Measurements from ENCODE around the gene RASSF7. TPM values are rescaled to one million over a fixed set of nuclear protein-coding genes. Genes with fewer than 3 reads are reported as not detected.

Gene RASSF7
- total RNA-seq, 1 donor from 2014 or later: 38.2 TPM

DNA sequence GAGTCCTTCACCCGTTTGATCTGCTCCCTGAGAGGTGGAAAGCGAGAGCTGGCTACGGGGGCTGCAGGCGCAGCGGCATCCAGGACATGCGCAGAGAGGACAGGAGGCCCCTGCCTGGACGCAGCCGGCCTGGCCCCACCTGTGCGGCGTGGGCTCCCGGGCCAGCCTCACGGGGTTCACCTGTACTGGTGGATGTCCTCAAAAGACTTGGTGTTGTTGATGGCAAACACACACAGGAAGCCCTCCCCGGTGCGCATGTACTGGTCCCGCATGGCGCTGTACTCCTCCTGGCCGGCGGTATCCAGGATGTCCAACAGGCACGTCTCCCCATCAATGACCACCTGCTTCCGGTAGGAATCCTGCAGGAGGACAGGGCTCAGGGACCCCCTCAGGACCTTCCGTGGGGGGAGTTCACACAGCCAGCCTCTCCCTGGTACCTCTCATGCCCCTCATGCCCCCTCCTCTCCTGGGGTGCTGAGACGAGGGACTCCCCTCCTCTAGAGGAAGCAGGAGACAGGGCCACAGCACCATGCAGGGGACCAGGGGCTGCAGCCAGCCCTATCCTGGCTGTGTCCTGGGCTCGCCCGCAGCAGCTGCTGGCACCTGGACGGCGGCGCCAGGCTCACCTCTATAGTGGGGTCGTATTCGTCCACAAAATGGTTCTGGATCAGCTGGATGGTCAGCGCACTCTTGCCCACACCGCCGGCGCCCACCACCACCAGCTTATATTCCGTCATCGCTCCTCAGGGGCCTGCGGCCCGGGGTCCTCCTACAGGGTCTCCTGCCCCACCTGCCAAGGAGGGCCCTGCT is 27.0 kb upstream of the RASSF7 start:
- TF ChIP-seq, protein P1, sequence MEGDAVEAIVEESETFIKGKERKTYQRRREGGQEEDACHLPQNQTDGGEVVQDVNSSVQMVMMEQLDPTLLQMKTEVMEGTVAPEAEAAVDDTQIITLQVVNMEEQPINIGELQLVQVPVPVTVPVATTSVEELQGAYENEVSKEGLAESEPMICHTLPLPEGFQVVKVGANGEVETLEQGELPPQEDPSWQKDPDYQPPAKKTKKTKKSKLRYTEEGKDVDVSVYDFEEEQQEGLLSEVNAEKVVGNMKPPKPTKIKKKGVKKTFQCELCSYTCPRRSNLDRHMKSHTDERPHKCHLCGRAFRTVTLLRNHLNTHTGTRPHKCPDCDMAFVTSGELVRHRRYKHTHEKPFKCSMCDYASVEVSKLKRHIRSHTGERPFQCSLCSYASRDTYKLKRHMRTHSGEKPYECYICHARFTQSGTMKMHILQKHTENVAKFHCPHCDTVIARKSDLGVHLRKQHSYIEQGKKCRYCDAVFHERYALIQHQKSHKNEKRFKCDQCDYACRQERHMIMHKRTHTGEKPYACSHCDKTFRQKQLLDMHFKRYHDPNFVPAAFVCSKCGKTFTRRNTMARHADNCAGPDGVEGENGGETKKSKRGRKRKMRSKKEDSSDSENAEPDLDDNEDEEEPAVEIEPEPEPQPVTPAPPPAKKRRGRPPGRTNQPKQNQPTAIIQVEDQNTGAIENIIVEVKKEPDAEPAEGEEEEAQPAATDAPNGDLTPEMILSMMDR (IDR thresholded peaks at IDR 0.05; ENCODE audit: unreplicated experiment): no peak
- Mint-ChIP-seq H3K9me3 (ENCODE audit: low read depth) (no peaks in the 10 kb centered on the region), H3K4me1 (ENCODE audit: low read depth) (peaks cover 6% of the 10 kb centered on the region), H3K27ac (no peak overlapping the region), H3K4me3 (ENCODE audit: low read depth) (peak overlapping the region; percentile 49), H3K27me3 (no peaks in the 10 kb centered on the region), H3K36me3 (ENCODE audit: insufficient read depth) (peaks cover 1% of the 10 kb centered on the region)
- DNase-seq (ENCODE audit: low spot score, unreplicated experiment): no peak

DNA sequence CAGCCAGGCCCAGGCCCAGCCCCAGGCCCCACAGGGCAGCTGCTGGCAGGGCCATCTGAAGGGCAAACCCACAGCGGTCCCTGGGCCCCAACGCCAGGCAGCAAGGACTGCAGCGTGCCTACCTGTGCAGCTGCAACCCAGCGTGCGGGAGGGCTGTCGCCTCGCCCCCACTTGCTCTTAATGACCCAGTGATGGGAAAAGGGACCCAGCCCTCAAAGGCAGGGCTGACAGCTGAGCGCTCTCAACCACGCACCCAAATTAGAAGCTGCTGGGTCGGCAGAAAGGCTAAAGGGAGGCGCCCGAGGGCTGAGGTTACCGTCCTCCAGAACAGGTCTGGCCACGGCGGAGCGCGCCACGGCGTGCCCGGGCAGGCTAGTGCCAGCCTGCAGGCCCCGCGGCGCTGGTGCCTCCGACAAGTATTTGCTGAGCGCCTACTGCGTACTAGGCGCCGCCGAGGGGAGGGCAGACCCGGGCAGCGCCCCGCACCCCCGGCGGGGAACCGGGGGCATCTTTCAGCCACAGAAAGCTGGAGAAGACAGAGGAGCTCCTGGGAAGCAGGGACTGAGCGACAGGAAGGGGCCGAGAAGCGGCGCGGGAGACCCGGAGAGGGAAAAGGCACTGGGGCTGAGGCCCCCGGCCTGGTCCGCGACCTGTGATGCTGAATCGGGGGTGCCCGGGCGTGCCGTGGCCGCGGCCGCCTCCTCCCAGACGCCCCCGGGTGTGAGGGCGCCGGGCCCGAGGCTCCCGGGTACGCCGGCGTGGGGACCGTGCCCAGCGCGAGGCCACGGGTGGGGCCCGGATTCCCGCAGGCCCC is 26.2 kb upstream of the RASSF7 start:
- TF ChIP-seq, protein P1 (IDR thresholded peaks at IDR 0.05; ENCODE audit: unreplicated experiment): no peak
- Mint-ChIP-seq H3K4me3 (ENCODE audit: low read depth) (peak overlapping the region; percentile 70), H3K9me3 (ENCODE audit: low read depth) (no peaks in the 10 kb centered on the region), H3K4me1 (ENCODE audit: low read depth) (peaks cover 6% of the 10 kb centered on the region), H3K27me3 (no peaks in the 10 kb centered on the region), H3K27ac (no peak overlapping the region), H3K36me3 (ENCODE audit: insufficient read depth) (peaks cover 1% of the 10 kb centered on the region)
- no peak for DNase-seq (ENCODE audit: low spot score, unreplicated experiment)

DNA sequence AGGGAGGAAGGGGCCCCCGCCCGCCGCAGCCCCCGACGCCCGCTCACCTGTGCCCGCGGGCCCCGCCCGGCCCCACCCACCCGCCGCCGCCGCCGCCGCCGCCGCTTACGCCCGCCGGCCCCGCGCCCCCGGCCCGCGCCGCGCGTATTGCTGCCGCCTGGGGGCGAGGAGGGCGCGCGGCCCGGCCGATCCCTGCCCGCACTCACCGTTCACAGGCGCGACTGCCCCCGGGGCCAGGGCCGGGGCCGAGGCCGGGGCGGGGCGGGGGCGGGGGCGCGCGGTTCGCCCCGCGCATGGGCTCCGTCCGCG is 25.6 kb upstream of the RASSF7 start:
- no peaks in the 10 kb centered on the region for H3K27me3 Mint-ChIP-seq

DNA sequence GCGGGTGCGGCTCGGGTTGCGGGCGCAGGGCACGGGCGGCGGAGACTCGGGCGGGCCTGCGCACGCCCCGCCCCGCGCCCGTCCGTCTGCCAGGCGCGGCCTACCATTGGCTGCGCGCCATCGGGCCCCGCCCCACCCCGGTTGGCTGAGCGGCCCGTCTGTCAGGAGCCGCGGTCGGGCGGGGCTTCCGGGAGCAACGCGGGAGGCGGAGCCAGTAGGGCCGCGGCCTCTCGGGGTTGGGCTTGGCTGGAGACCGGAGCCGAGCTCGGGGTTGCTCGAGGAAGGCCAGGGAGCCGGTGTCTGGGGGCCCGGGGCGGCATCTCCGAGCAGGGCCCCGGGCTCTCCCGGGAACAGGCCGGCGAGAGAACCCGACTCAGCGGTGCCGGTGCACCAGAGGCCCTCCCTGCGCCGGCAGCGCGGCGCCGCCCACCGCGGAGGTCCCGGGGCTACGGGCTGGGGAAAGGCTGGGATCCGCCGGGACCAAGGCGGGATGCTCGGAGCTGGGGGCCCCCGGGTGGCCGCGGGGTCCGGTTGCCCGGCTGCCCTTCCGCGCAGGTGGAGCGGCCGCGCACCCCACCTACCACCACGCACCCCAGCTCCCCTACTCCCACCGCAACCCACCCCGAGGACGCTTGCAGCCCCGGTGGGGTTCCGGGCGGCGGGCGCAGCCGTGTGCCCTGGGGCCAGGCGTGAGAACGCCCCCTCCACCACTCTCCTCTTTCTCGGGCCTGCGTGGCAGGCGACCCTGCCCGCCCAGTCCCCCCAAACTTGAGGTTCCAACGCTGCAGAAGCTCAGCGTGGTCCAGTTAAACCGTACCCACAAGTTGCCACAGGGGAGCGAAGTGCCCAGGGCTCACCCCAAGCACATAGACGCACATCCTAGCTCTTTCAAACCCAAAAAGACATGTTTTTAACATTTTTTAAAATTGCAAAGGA is 25.0 kb upstream of the RASSF7 start, which contains the start of gene HRAS:
HRAS (minus strand) TSS at position 58 of the 936 bp plus-strand sequence.
- Mint-ChIP-seq H3K9me3 (ENCODE audit: low read depth) (no peaks in the 10 kb centered on the region), H3K27ac (peak within 1 kb of the TSS; percentile 95), H3K4me1 (ENCODE audit: low read depth) (peaks cover 6% of the 10 kb centered on the region)

More for the DNA sequence above, 25.6 kb upstream of the RASSF7 start:
- Mint-ChIP-seq H3K36me3 (ENCODE audit: insufficient read depth) (peaks cover 1% of the 10 kb centered on the region), H3K4me1 (ENCODE audit: low read depth) (peaks cover 6% of the 10 kb centered on the region), H3K27ac (no peak overlapping the region), H3K4me3 (ENCODE audit: low read depth) (no peak overlapping the region), H3K9me3 (ENCODE audit: low read depth) (no peaks in the 10 kb centered on the region)
- TF ChIP-seq, protein P1 (IDR thresholded peaks at IDR 0.05; ENCODE audit: unreplicated experiment): no peak
- no peak for DNase-seq (ENCODE audit: low spot score, unreplicated experiment)

More for the DNA sequence above, 25.0 kb upstream of the RASSF7 start, which contains the start of gene HRAS:
- TF ChIP-seq, protein P1 (IDR thresholded peaks at IDR 0.05; ENCODE audit: unreplicated experiment): no peak
- peak; percentile 91 for DNase-seq (ENCODE audit: low spot score, unreplicated experiment)
- Mint-ChIP-seq H3K36me3 (ENCODE audit: insufficient read depth) (peaks cover 1% of the 10 kb centered on the region), H3K27me3 (no peaks in the 10 kb centered on the region), H3K4me3 (ENCODE audit: low read depth) (peak within 1 kb of the TSS; percentile 83)
